SKM-1 treated with dmso at 0.1 percent for 144 hours (cell line): ENCODE measurements around the gene EIF4E2.

ENCODE experiments used
- DNase-seq: peaks from one replicate; lab custom pipeline; 2025; ENCODE audit not compliant: unreplicated experiment; lab: John Stamatoyannopoulos, UW

Gene EIF4E2

GRCh38 chr2:232537079-232537478 is 13.4 kb upstream of the EIF4E2 start:
- no peak for DNase-seq

GRCh38 chr2:232537499-232537898 is 13.0 kb upstream of the EIF4E2 start:
- no peak for DNase-seq

GRCh38 chr2:232538671-232539070 is 11.8 kb upstream of the EIF4E2 start:
- peak; percentile 39 for DNase-seq

- DNase-seq: no peak
Measured at GRCh38 chr2:232539298-232540231, 10.9 kb upstream of the EIF4E2 start, which contains the start of gene CHRNG. Gene CHRNG (plus strand): TSS chr2:232539692. CDS start chr2:232539748, 56 bp downstream.

GRCh38 chr2:232540441-232541041 is 9.9 kb upstream of the EIF4E2 start:
- DNase-seq: no peak

GRCh38 chr2:232541195-232541960 is 9.1 kb upstream of the EIF4E2 start:
- DNase-seq: no peak

GRCh38 chr2:232541961-232542714 is 8.4 kb upstream of the EIF4E2 start:
- DNase-seq: no peak

- DNase-seq: no peak
Measured at GRCh38 chr2:232542715-232543467, 7.6 kb upstream of the EIF4E2 start.

- no peak for DNase-seq
Measured at GRCh38 chr2:232543491-232543890, 7.0 kb upstream of the EIF4E2 start.

GRCh38 chr2:232543928-232544631 is 6.4 kb upstream of the EIF4E2 start:
- no peak for DNase-seq

- no peak for DNase-seq
Measured at GRCh38 chr2:232544674-232545073, 5.8 kb upstream of the EIF4E2 start.

- no peak for DNase-seq
Measured at GRCh38 chr2:232545511-232546375, 4.7 kb upstream of the EIF4E2 start.

GRCh38 chr2:232547991-232548390 is 2.5 kb upstream of the EIF4E2 start:
- no peak for DNase-seq

GRCh38 chr2:232549655-232550353 is 685 bp upstream of the EIF4E2 start:
- no peak for DNase-seq

- DNase-seq: peak; percentile 58
Measured at GRCh38 chr2:232551250-232551638, 755 bp downstream of the EIF4E2 start.

- no peak for DNase-seq
Measured at GRCh38 chr2:232551776-232552175, 1.3 kb downstream of the EIF4E2 start.

- no peak for DNase-seq
Measured at GRCh38 chr2:232556426-232556825, 5.9 kb downstream of the EIF4E2 start.
